ENCODE data around the gene SIPA1L2.

SIPA1L2 gene

DNA sequence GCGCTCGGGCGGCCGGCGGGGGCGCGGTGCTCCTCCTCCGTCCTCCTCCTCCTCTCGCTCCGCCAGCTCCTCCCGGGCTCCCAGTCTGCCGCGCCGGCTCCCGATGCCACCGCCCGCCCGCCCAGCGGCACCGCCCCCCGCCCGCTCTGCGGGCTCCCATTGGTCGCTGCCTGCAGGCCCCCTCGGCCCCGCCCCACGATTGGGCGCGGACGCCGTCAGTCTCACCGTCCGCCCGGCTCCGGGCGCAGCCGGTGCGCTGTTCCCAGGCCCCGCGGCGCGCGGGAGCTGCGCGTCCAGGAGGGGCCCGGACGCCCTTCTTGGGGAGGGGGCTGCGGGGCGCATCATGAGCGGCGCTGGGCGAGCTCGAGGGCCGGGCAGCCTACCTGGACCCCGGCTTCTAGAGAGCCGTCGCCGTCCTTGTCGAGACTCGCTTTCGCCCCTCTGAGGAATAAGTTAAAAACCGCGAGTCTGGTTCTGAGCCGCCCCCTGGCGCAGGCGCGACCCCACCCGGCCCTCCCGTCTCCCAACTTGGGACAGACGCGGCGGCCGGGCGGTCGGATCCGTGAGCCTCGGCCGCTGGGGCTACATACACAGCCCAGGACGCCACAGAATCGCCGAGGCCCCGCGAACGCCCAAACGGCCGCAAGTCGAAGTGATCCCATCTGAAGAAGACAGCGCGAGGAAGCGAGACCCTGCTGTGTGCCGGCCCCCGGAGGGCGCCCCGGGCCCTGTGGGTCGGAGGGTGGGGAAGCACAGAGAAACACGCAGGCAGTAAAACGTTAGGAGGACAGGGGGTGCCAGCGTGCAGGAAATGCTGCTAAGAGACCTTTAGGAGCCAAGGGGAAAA lies at the start of gene SIPA1L2:
TSS of gene SIPA1L2 (minus strand) at position 87 of the 847 bp plus-strand sequence. CDS start 114,794 bp downstream, outside the sequence.
- in situ Hi-C loops (cut with MboI; ENCODE audit: low sequenced_read_pairs) = loop anchor here (10.0 kb wide), 2 partner anchors 545 to 605 kb away; no protein-coding TSS in a partner anchor

DNA sequence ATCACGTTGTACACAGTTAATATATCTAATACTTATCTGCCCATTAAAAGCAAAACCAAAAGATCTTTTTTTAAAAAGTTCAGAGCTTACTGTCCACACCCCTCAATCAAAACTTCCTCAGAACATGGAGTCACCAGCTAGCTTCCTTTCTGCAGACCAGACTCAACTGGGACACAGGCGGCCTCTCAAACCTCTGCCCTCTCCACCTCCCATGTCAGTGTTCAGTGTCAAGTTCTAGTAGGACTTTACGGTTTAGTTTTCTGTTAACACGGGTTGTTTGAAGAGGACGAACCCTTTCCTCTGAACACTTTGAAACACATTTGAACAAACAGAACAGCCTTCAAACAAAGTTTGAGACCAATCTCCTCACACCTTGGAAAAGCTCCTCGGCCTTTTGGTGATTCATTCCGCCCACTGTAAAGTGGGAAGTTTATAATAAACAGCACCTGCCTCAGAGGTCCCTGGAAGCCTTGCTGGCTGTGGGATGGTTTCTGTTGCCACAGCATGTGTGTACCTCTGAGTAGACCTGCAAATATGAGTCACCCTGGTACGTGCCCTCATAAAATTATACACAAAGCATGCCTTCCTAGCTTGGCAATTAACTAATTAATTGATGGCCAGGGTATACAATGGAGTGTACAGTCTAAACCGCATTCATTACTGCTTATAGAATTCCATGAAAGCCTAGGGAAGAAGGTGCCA lies 48.4 kb upstream of the SIPA1L2 start:
- in situ Hi-C loops (cut with MboI; ENCODE audit: low sequenced_read_pairs) = no loop called here

GRCh38 chr1:232676307-232676706 lies 46.4 kb upstream of the SIPA1L2 start:
- in situ Hi-C loops (cut with MboI; ENCODE audit: low sequenced_read_pairs) = no loop called here

DNA sequence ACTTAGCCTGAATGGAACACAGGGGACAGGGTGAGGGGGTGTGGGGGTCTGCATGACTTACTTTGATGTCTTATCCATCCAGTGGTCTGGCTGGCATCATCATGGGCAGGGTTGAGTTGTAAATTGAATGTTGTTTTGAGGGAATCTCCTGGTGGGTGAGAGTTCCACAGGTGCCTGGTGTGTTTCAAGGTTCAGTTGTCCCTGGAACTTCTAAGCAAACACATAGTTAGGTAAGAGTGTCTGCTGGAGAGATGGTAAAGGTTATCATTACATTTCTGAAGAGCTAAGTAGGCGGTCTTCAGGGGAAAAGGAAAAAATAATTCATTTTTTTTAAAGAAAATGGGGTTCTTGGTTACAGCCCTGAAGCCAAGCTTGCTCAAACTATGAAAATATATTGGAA lies 46.0 kb upstream of the SIPA1L2 start:
- in situ Hi-C loops (cut with MboI; ENCODE audit: low sequenced_read_pairs) = no loop called here

- in situ Hi-C loops (cut with MboI; ENCODE audit: low sequenced_read_pairs) = no loop called here
Observed at GRCh38 chr1:232675260-232675659, 45.3 kb upstream of the SIPA1L2 start.

DNA sequence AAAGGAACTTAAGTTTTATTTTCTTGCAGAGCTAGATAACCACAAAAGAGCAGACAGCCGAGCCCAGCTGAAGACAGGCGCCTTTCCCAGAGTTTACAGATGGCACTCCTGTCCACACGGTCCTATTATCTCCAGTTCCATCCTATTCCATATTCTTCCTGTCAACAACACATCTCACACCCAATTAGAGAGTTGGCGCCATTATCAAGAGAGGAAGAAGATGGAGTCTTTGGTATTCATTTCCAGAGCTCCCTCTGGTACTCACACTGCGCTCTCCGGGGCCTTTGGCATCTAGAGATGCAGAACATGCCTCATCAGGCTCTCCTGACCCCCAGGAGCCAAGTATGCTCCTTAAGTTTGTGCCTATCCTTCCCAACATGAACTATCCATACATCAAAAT lies 43.3 kb upstream of the SIPA1L2 start:
- in situ Hi-C loops (cut with MboI; ENCODE audit: low sequenced_read_pairs) = no loop called here

GRCh38 chr1:232669981-232670747 lies 40.2 kb upstream of the SIPA1L2 start:
- in situ Hi-C loops (cut with MboI; ENCODE audit: low sequenced_read_pairs) = no loop called here

GRCh38 chr1:232667778-232668165 lies 37.8 kb upstream of the SIPA1L2 start:
- in situ Hi-C loops (cut with MboI; ENCODE audit: low sequenced_read_pairs) = no loop called here

GRCh38 chr1:232667094-232667777 lies 37.3 kb upstream of the SIPA1L2 start:
- in situ Hi-C loops (cut with MboI; ENCODE audit: low sequenced_read_pairs) = no loop called here

DNA sequence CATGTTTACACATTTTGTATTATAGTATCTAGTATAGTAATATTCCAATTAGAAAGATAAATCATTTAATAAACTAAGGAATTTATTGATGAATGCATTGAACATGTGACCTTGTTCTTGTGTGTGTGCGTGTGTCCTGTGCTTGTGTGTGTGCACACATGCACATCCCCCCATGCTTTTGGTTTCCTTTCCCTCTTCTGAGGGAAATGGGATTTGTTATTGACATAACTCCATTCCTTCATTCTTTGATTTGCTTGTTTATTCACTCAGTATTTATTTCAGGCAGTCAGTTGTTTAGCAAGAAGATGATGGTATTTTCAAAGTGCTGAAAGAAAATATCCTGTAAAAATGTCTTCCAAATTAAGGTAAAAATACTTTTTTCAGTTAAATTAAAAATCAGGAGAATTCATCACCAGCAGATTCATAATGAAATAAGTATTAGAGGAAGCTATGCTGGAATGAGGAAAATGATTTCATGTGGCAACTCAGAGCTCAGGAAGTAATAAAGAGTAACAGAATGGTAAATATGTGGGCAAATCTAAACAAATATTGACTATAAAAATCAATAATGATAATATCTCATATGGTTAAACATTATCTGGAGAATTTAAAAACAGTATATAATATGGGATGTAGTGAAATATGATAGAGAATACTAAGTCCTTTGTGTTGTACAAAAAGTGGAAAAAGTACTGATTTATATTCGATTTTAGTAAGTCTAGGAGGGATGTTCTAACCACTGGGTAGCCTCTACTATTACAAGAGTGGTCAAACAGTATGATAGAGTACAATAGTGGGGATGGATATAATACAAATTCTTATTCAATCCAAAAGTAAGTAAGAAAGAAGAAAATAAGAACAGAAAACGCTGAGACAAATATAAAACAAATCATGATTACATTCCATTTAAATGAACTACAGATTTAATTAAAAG lies 35.2 kb upstream of the SIPA1L2 start:
- in situ Hi-C loops (cut with MboI; ENCODE audit: low sequenced_read_pairs) = no loop called here

DNA sequence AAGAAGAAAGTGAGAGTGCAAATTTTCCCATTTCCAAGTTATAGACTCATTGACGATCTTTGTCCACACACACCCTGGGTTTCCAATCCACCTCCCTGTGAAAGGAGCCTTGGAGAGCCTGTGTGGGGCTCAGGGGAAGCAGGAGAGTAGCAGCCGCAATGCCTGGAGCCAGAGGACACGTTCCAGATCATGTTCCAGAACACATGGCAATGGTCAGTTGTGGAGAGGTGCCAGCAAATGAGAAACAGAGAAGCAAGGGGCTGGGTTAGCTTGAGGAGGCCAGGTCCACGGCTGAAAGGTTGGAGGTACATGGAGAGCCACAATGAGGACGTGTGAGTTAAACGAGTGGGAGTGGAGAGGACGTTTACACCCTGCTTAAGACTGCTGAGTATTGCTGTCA lies 33.0 kb upstream of the SIPA1L2 start:
- in situ Hi-C loops (cut with MboI; ENCODE audit: low sequenced_read_pairs) = no loop called here

- in situ Hi-C loops (cut with MboI; ENCODE audit: low sequenced_read_pairs) = no loop called here
Observed at GRCh38 chr1:232658386-232658785, 28.5 kb upstream of the SIPA1L2 start.

GRCh38 chr1:232657426-232658005 lies 27.6 kb upstream of the SIPA1L2 start:
- in situ Hi-C loops (cut with MboI; ENCODE audit: low sequenced_read_pairs) = no loop called here

- in situ Hi-C loops (cut with MboI; ENCODE audit: low sequenced_read_pairs) = no loop called here
Observed at GRCh38 chr1:232655746-232656085, 25.8 kb upstream of the SIPA1L2 start.

GRCh38 chr1:232655028-232655745 lies 25.3 kb upstream of the SIPA1L2 start:
- in situ Hi-C loops (cut with MboI; ENCODE audit: low sequenced_read_pairs) = no loop called here

- in situ Hi-C loops (cut with MboI; ENCODE audit: low sequenced_read_pairs) = no loop called here
Observed at GRCh38 chr1:232653789-232654188, 23.9 kb upstream of the SIPA1L2 start.

GRCh38 chr1:232650845-232651244 lies 20.9 kb upstream of the SIPA1L2 start:
- in situ Hi-C loops (cut with MboI; ENCODE audit: low sequenced_read_pairs) = no loop called here

DNA sequence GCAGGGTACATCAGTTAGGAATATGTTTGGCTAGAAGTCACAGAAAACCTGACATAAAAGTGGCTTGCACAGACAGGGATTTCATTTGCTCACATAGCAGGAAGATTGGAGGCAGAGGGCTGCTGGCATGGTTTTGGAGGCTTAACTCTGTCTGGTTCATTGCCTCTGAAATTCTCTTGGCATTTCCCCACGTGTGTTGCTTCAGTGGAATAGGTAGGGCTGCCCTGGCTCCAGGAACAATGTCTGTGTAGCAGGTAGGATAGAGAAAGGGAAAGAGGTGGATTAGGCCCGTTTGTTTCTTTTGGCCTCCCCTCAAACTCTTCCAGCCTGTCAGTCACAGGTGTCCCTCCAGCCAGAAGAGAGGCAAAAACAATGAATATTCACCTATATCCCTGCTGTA lies 20.5 kb upstream of the SIPA1L2 start:
- in situ Hi-C loops (cut with MboI; ENCODE audit: low sequenced_read_pairs) = no loop called here

- in situ Hi-C loops (cut with MboI; ENCODE audit: low sequenced_read_pairs) = no loop called here
Observed at GRCh38 chr1:232648316-232648715, 18.4 kb upstream of the SIPA1L2 start.

Measured in HL-60/S4 (cell line).